PFSK-1 (cell line): ENCODE measurements around the gene DYNLT4.

Source experiments
- POLR2AphosphoS5 ChIP-seq: IDR thresholded peaks from 2 replicates; pipeline ENCODE4 v1.6.1; 2012; ENCODE audit warnings: low read depth, mild to moderate bottlenecking, control low read depth, low read length, moderate library complexity
- REST ChIP-seq, 2 experiments: IDR thresholded peaks; 2 replicates each; pipeline versions ENCODE4 v1.6.1 to v1.8.0; 2011 to 2012; ENCODE audit warnings: low read depth in 2 of 2, low read length in 2 of 2, control low read depth in 1 of 2, inconsistent platforms in 1 of 2, mild to moderate bottlenecking in 1 of 2, moderate library complexity in 1 of 2; ENCODE audit not compliant: insufficient read depth in 1 of 2

- no peak for TF ChIP-seq POLR2AphosphoS5
- no peak for TF ChIP-seq REST (IDR thresholded peaks at IDR 0.05; ENCODE audit: insufficient read depth in 1 of 2, low read depth in 2 of 2, low read length in 2 of 2)
Measured at GRCh38 chr1:44828841-44829440, 21.8 kb upstream of the DYNLT4 start.
